ENCODE measurements around the gene SPDYE2.
"Not testable (repeated sequence)": the region's sequence is repeated elsewhere in the genome, so short reads cannot be mapped to it uniquely, and the experiment has no call there.

DNA sequence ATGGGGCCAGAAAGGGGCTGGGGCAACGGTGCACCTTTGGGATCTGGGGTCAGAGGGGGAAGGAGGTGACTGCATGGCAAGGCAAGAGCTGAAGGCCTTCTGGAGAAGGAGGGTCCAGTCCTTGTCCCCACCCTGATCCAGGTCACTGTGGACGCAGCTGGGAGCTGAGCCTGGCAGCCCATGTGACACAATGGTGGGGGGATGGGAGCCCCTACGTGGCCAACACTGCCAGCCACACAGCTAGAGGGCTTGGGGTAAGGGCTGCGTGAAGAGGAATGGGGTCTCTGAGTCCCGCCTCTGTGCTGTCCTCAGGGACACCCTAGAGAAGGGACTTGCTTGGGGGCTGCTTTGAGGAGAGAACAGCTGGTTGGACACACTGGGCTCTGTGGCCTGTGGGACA is 30.7 kb downstream of the SPDYE2 start:
- TF ChIP-seq EP300 (IDR thresholded peaks at IDR 0.05; ENCODE audit: borderline replicate concordance in 1 of 2, low read depth in 1 of 2, low read length in 1 of 2); RAD21 (IDR thresholded peaks at IDR 0.05; ENCODE audit: low read length); RFX5 (IDR thresholded peaks at IDR 0.05; ENCODE audit: low read length); TAF1 (IDR thresholded peaks at IDR 0.05; ENCODE audit: borderline replicate concordance, low read depth, low read length); CHD2 (IDR thresholded peaks at IDR 0.05; ENCODE audit: low read length, partially characterized antibody); GABPA (IDR thresholded peaks at IDR 0.05; ENCODE audit: low read depth); POLR2AphosphoS5 (IDR thresholded peaks at IDR 0.05; ENCODE audit: low read depth, low read length); FOXM1 (IDR thresholded peaks at IDR 0.05; ENCODE audit: low read depth): not testable (repeated sequence)
- TF ChIP-seq, protein P1, sequence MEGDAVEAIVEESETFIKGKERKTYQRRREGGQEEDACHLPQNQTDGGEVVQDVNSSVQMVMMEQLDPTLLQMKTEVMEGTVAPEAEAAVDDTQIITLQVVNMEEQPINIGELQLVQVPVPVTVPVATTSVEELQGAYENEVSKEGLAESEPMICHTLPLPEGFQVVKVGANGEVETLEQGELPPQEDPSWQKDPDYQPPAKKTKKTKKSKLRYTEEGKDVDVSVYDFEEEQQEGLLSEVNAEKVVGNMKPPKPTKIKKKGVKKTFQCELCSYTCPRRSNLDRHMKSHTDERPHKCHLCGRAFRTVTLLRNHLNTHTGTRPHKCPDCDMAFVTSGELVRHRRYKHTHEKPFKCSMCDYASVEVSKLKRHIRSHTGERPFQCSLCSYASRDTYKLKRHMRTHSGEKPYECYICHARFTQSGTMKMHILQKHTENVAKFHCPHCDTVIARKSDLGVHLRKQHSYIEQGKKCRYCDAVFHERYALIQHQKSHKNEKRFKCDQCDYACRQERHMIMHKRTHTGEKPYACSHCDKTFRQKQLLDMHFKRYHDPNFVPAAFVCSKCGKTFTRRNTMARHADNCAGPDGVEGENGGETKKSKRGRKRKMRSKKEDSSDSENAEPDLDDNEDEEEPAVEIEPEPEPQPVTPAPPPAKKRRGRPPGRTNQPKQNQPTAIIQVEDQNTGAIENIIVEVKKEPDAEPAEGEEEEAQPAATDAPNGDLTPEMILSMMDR (IDR thresholded peaks at IDR 0.05), result not testable (repeated sequence)
- TF ChIP-seq, protein P2, sequence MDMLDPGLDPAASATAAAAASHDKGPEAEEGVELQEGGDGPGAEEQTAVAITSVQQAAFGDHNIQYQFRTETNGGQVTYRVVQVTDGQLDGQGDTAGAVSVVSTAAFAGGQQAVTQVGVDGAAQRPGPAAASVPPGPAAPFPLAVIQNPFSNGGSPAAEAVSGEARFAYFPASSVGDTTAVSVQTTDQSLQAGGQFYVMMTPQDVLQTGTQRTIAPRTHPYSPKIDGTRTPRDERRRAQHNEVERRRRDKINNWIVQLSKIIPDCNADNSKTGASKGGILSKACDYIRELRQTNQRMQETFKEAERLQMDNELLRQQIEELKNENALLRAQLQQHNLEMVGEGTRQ (IDR thresholded peaks at IDR 0.05; ENCODE audit: borderline replicate concordance, low read depth, low read length), result not testable (repeated sequence)
- TF ChIP-seq, protein P3, sequence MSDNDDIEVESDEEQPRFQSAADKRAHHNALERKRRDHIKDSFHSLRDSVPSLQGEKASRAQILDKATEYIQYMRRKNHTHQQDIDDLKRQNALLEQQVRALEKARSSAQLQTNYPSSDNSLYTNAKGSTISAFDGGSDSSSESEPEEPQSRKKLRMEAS (IDR thresholded peaks at IDR 0.05; ENCODE audit: low read depth), result not testable (repeated sequence)
- TF ChIP-seq, protein P4, sequence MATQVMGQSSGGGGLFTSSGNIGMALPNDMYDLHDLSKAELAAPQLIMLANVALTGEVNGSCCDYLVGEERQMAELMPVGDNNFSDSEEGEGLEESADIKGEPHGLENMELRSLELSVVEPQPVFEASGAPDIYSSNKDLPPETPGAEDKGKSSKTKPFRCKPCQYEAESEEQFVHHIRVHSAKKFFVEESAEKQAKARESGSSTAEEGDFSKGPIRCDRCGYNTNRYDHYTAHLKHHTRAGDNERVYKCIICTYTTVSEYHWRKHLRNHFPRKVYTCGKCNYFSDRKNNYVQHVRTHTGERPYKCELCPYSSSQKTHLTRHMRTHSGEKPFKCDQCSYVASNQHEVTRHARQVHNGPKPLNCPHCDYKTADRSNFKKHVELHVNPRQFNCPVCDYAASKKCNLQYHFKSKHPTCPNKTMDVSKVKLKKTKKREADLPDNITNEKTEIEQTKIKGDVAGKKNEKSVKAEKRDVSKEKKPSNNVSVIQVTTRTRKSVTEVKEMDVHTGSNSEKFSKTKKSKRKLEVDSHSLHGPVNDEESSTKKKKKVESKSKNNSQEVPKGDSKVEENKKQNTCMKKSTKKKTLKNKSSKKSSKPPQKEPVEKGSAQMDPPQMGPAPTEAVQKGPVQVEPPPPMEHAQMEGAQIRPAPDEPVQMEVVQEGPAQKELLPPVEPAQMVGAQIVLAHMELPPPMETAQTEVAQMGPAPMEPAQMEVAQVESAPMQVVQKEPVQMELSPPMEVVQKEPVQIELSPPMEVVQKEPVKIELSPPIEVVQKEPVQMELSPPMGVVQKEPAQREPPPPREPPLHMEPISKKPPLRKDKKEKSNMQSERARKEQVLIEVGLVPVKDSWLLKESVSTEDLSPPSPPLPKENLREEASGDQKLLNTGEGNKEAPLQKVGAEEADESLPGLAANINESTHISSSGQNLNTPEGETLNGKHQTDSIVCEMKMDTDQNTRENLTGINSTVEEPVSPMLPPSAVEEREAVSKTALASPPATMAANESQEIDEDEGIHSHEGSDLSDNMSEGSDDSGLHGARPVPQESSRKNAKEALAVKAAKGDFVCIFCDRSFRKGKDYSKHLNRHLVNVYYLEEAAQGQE (IDR thresholded peaks at IDR 0.05; ENCODE audit: low read depth, low read length), result not testable (repeated sequence)

Measured in SK-N-SH (cell line).